Activated naive CD4-positive, alpha-beta T cell treated with anti-CD3 and anti-CD28 coated beads, Interleukin-2, amount 10 ng/mL, durations not matched to agents 5 hours and 36 hours (primary cell): ENCODE measurements around the gene FETUB. TPM values are rescaled to one million over a fixed set of nuclear protein-coding genes. Genes with fewer than 3 reads are reported as not detected.

Source experiments
- total RNA-seq, 2 experiments: library from RNA; stranded (reverse); gene quantifications; one replicate each; pipeline ENCODE4 v1.2.3, GENCODE V29; 2021

Gene FETUB
- total RNA-seq: not detected

GRCh38 chr3:186639778-186640472, at the start of gene FETUB:
Gene FETUB, plus strand, starts transcription at chr3:186640399. Its CDS starts 62 bp downstream, at chr3:186640461.

GRCh38 chr3:186612721-186613636, 27.2 kb upstream of the FETUB start, which contains the start of gene AHSG:
Gene AHSG, plus strand, starts transcription at chr3:186613060. Its CDS starts 82 bp downstream, at chr3:186613142.

GRCh38 chr3:186665625-186666188, 25.5 kb downstream of the FETUB start, which contains the start of gene HRG:
Gene HRG, plus strand, starts transcription at chr3:186666014. Its CDS starts 18 bp downstream, at chr3:186666032.

Other genes with a start within 250 kb of the FETUB start
- gene CRYGS, start 96.0 kb upstream of the FETUB start, total RNA-seq: 1 to 10 TPM; 4.3 to 5.6 TPM
- 10 to 100 TPM; 13.1 to 14.4 TPM for gene TBCCD1, start 73.1 kb upstream of the FETUB start, total RNA-seq
- 10 to 100 TPM; 42.0 to 45.6 TPM for gene DNAJB11, start 69.7 kb upstream of the FETUB start, total RNA-seq
- gene AHSG, start 27.3 kb upstream of the FETUB start, total RNA-seq: not detected
- gene HRG, start 25.6 kb downstream of the FETUB start, total RNA-seq: not detected
- not detected for gene KNG1, start 77.0 kb downstream of the FETUB start, total RNA-seq
- gene EIF4A2, start 143.2 kb downstream of the FETUB start, total RNA-seq: 100 to 1,000 TPM; 392 to 397 TPM
- 10 to 100 TPM; 54.7 to 58.5 TPM for gene RFC4, start 166.1 kb downstream of the FETUB start, total RNA-seq
- not detected for gene ADIPOQ, start 202.3 kb downstream of the FETUB start, total RNA-seq